Upper lobe of left lung (tissue), 4 donors: Measurements from ENCODE around the gene COX6A2.

Source experiments
- CTCF ChIP-seq, 6 experiments: fragments of 450-650 bp in 4 of 6; fragments of 200-600 bp in 2 of 6; sonication (generic) in 2 of 6; IDR thresholded peaks; one replicate each; pipeline ENCODE4 v1.5.1; 2016 to 2019; ENCODE audit warnings: antibody characterized with exemption in 6 of 6
- EP300 ChIP-seq, 4 donors: sonication (generic); formaldehyde crosslinking; IDR thresholded peaks; one replicate each; pipeline ENCODE4 v1.5.1; 2017; ENCODE audit warnings: antibody characterized with exemption in 4 of 4, control low read depth in 2 of 4
- POLR2AphosphoS5 ChIP-seq, 2 donors: sonication (generic); formaldehyde crosslinking; IDR thresholded peaks; one replicate each; pipeline ENCODE4 v1.5.1; 2017; ENCODE audit warnings: antibody characterized with exemption in 2 of 2

- peak in 1 of 6 experiments; percentile 8 for TF ChIP-seq CTCF (IDR thresholded peaks at IDR 0.05)
- TF ChIP-seq EP300 (IDR thresholded peaks at IDR 0.05): no peak
- no peak for TF ChIP-seq POLR2AphosphoS5 (IDR thresholded peaks at IDR 0.05)
These were observed 27.6 kb upstream of the COX6A2 start for GRCh38 chr16:31455601-31456314.
